ENCODE measurements around the gene WIPI1. TPM values are rescaled to one million over a fixed set of nuclear protein-coding genes. Genes with fewer than 3 reads are reported as not detected.
A peak's percentile ranks its signal among the peaks of the same experiment; 100 is the strongest.

Gene WIPI1
- total and polyA plus RNA-seq, 2 of the 13 experiments (the other 11 are each of a cell fraction or from before 2014, with no cell fraction given): 29.4 to 141 TPM

- TF ChIP-seq ZBED4 (CRISPR knock-in tag; IDR thresholded peaks at IDR 0.05; ENCODE audit: borderline replicate concordance): 0 out of 2 replicates have a peak, but pooled peaks have one; percentile 46
- TF ChIP-seq ZSCAN5A (CRISPR knock-in tag; IDR thresholded peaks at IDR 0.05; ENCODE audit: borderline replicate concordance): no peak; the same call in 1 of the 2 replicates
- TF ChIP-seq ZNF567 (CRISPR knock-in tag; IDR thresholded peaks at IDR 0.05; ENCODE audit: borderline replicate concordance): peak; percentile 78; the same call in 1 of the 2 replicates
- no peak for TF ChIP-seq ZNF496 (CRISPR knock-in tag; IDR thresholded peaks at IDR 0.05; ENCODE audit: insufficient replicate concordance)
- peak; percentile 84 for TF ChIP-seq TARDBP (CRISPR knock-in tag; IDR thresholded peaks at IDR 0.05)
- TF ChIP-seq FOXA1 (IDR thresholded peaks at IDR 0.05): no peak
- peak; percentile 73 for TF ChIP-seq FOXA1 (CRISPR knock-in tag; IDR thresholded peaks at IDR 0.05)
- TF ChIP-seq RAD21 (CRISPR knock-in tag; IDR thresholded peaks at IDR 0.05): peak; percentile 35; the same call in 1 of the 2 replicates
- no peak for TF ChIP-seq ZNF773 (CRISPR knock-in tag; IDR thresholded peaks at IDR 0.05; ENCODE audit: borderline replicate concordance)
- TF ChIP-seq SMAD1 (CRISPR knock-in tag; IDR thresholded peaks at IDR 0.05; ENCODE audit: borderline replicate concordance, low read depth): peak; percentile 41; the same call in 1 of the 2 replicates
- no peak for TF ChIP-seq NR2F6 (IDR thresholded peaks at IDR 0.05)
- TF ChIP-seq NR2F6 (CRISPR knock-in tag; IDR thresholded peaks at IDR 0.05): peak; percentile 68
- peak; percentile 54; the same call in 1 of the 2 replicates for TF ChIP-seq ZNF580 (CRISPR knock-in tag; IDR thresholded peaks at IDR 0.05; ENCODE audit: borderline replicate concordance, low read depth)
- TF ChIP-seq CTCF (CRISPR knock-in tag; IDR thresholded peaks at IDR 0.05): peak; percentile 25; the same call in 1 of the 2 replicates
- 0 out of 2 replicates have a peak, but pooled peaks have one; percentile 68 for TF ChIP-seq ZBTB49 (CRISPR knock-in tag; IDR thresholded peaks at IDR 0.05; ENCODE audit: borderline replicate concordance)
- TF ChIP-seq ZNF704 (CRISPR knock-in tag; IDR thresholded peaks at IDR 0.05; ENCODE audit: borderline replicate concordance): peak; percentile 48; the same call in 1 of the 2 replicates
- TF ChIP-seq ZNF205 (CRISPR knock-in tag; IDR thresholded peaks at IDR 0.05): peak; percentile 65
- peak; percentile 79; the same call in 1 of the 2 replicates for TF ChIP-seq ZNF335 (CRISPR knock-in tag; IDR thresholded peaks at IDR 0.05)
These were observed 403 bp upstream of the WIPI1 start (continued) for GRCh38 chr17:68457539-68458259.

Data from HepG2 (cell line).